Muscle layer of duodenum (tissue), 2 donors: ENCODE results near the gene PDXDC1.
"Not testable (repeated sequence)": the region's sequence is repeated elsewhere in the genome, so short reads cannot be mapped to it uniquely, and the experiment has no call there.

ENCODE experiments used
- H3K27ac ChIP-seq: one replicate; pipeline ENCODE4 v1.7.0; 2013; ENCODE audit warnings: mild to moderate bottlenecking, low read length
- H3K27me3 ChIP-seq: one replicate; pipeline ENCODE4 v1.7.0; 2013; ENCODE audit warnings: low read depth, mild to moderate bottlenecking, control low read depth, low read length
- H3K36me3 ChIP-seq, 2 donors: one replicate each; pipeline ENCODE4 v1.7.0; 2013; ENCODE audit warnings: low read length in 2 of 2, control low read depth in 1 of 2, mild to moderate bottlenecking in 1 of 2; ENCODE audit not compliant: insufficient read depth in 2 of 2, control insufficient read depth in 1 of 2
- H3K4me1 ChIP-seq, 2 donors: one replicate each; pipeline ENCODE4 v1.7.0; 2013; ENCODE audit warnings: low read length in 2 of 2, mild to moderate bottlenecking in 2 of 2, control low read depth in 1 of 2, moderate library complexity in 1 of 2; ENCODE audit not compliant: insufficient read depth in 2 of 2, control insufficient read depth in 1 of 2
- H3K4me3 ChIP-seq, 2 donors: one replicate each; pipeline ENCODE4 v1.7.0; 2013; ENCODE audit warnings: low read length in 2 of 2, low read depth in 1 of 2, mild to moderate bottlenecking in 1 of 2
- H3K9me3 ChIP-seq, 2 donors: one replicate each; pipeline ENCODE4 v1.7.0; 2013; ENCODE audit warnings: low read length in 2 of 2, control low read depth in 1 of 2, mild to moderate bottlenecking in 1 of 2; ENCODE audit not compliant: control insufficient read depth in 1 of 2
- donor health status: healthy.

Gene PDXDC1

GRCh38 chr16:15023381-15024077 is 48.7 kb downstream of the PDXDC1 start:
- H3K27ac ChIP-seq, H3K4me1 ChIP-seq, H3K9me3 ChIP-seq, H3K27me3 ChIP-seq, H3K4me3 ChIP-seq: not testable (repeated sequence)
- H3K36me3 ChIP-seq: peaks cover 28 to 45% of the 10 kb centered on the region in 2 donors

GRCh38 chr16:15024858-15025199 is 50.0 kb downstream of the PDXDC1 start:
- not testable (repeated sequence) for H3K27ac ChIP-seq, H3K9me3 ChIP-seq
- H3K36me3 ChIP-seq: peaks cover 18 to 43% of the 10 kb centered on the region in 2 donors

DNA sequence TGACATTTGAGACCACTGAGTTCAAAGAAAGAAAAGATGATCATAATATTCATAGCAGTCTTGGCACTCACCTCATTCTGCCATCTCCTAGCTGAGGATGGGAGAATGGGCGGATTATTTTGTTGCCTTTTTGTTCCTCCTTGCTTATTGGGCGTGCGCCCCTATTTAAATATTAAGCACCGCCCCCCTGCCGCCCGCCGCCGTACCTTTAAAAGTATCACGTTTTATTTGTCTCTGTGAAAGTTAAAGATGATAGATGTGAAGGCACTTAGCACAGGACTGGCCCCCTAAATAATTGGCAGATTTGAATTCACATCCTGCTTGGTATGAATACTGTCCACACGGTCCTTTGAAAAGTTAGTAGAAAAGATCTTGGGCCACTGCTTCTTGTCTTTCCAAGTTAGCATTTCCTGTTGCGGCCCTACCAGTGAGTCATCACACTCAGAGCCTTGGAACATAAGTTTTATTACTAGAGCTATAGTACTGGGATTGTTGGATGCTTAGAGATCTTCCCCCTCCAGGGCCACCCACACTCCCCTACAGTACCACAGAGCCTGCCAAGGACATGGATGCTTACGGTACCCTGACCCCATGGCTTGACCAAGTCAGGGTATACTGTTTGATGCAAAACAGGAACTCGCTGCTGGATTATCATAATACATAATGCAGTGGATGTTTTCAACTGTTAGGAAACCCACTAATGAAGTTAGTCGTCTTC is 50.6 kb downstream of the PDXDC1 start:
- not testable (repeated sequence) for H3K27ac ChIP-seq, H3K9me3 ChIP-seq, H3K4me3 ChIP-seq, H3K4me1 ChIP-seq, H3K27me3 ChIP-seq
- peaks cover 18 to 44% of the 10 kb centered on the region in 2 donors for H3K36me3 ChIP-seq

More at GRCh38 chr16:15024858-15025199, 50.0 kb downstream of the PDXDC1 start:
- H3K4me3 ChIP-seq, H3K4me1 ChIP-seq, H3K27me3 ChIP-seq: not testable (repeated sequence)

DNA sequence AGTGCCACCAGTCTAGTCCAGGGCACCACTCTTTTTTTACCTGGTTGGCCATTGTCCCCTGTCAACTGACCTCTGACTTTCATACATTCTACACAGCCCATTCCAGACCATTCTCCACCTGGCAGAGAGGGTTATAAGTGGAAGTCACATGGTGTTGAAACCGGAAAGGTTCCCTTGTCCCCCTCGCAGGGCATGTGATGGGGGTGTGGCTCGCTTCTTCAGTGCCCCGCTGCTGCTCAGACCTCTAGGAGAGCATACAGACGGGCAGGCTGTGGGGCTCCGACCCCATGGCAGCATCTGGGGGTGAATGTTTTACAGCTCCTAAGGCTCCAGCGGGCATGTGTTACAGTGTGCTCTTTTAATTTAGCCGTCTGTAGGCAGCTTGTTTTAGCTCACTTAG is 52.2 kb downstream of the PDXDC1 start:
- not testable (repeated sequence) for H3K4me1 ChIP-seq, H3K4me3 ChIP-seq, H3K9me3 ChIP-seq, H3K27me3 ChIP-seq, H3K27ac ChIP-seq
- peaks cover 23 to 49% of the 10 kb centered on the region in 2 donors for H3K36me3 ChIP-seq

DNA sequence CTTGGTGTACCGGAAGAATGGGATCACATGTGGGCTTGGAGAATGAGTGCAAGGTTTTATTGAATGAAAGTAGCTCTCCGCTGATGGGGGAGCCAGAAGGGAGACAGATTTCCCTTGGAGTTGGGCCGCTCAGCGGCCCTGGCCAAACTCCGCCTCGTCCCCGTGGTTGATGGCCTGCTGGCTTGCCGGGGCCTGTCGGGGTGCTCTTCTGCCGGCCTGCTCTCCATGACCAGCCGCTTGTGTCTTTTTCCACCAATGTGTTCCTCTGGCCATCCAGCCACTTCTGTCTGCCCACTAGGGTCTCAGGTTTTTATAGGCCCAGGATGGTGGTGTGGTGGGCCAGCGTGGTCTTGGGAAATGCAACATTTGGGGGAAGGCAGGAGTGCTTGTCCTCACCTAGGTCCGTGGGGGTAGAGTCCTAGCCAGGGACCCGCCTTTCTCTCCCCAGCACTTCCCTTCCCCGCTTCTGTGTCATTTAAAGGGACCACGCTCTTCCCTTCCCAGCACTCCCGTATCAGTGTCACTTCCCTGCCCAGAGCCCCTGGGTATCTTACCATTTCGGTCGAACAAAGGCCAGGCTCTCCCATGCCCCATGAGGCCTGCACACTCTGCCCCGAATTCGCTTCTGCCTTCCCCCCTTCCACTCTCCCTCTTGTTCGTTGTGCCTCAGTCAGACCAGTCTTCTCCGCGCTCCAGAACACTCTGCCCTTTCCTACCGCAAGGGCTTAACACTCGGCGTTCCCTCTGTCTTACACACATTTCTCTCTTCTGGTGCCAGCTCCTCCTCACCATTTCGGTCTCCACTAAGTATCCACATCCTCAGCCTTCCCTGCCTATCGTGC is 52.9 kb downstream of the PDXDC1 start:
- H3K9me3 ChIP-seq, H3K4me3 ChIP-seq, H3K27me3 ChIP-seq, H3K27ac ChIP-seq, H3K4me1 ChIP-seq: not testable (repeated sequence)
- peaks cover 25 to 52% of the 10 kb centered on the region in 2 donors for H3K36me3 ChIP-seq

GRCh38 chr16:15028345-15028715 is 53.5 kb downstream of the PDXDC1 start:
- H3K27ac ChIP-seq, H3K9me3 ChIP-seq: not testable (repeated sequence)

GRCh38 chr16:15028801-15029698 is 54.2 kb downstream of the PDXDC1 start:
- not testable (repeated sequence) for H3K27ac ChIP-seq, H3K9me3 ChIP-seq, H3K4me3 ChIP-seq, H3K4me1 ChIP-seq, H3K27me3 ChIP-seq
- peaks cover 26 to 53% of the 10 kb centered on the region in 2 donors for H3K36me3 ChIP-seq

More at GRCh38 chr16:15028345-15028715, 53.5 kb downstream of the PDXDC1 start:
- peaks cover 25 to 53% of the 10 kb centered on the region in 2 donors for H3K36me3 ChIP-seq
- not testable (repeated sequence) for H3K4me1 ChIP-seq, H3K4me3 ChIP-seq, H3K27me3 ChIP-seq

DNA sequence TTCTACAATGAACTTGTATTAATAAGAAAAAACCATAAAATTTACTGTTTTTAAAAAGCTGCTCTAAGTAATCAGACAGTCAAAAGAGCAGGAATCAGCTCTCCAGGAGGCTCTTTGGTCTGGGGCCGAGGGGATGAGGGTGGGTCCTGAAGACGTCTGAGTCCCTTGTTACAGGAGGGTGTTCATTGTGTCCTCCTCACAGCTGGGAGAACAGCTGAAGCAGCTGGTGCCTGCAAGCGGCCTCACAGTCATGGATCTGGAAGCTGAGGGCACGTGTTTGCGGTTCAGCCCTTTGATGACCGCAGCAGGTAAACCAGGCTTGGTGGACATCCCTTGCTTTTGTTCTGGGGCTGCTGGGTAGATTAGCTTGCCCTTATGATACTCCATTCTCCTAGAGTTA is 54.9 kb downstream of the PDXDC1 start:
- H3K9me3 ChIP-seq, H3K4me3 ChIP-seq, H3K27me3 ChIP-seq, H3K4me1 ChIP-seq, H3K27ac ChIP-seq: not testable (repeated sequence)
- peaks cover 33 to 54% of the 10 kb centered on the region in 2 donors for H3K36me3 ChIP-seq

GRCh38 chr16:15031179-15031578 is 56.4 kb downstream of the PDXDC1 start:
- no peak overlapping the region for H3K27ac ChIP-seq

GRCh38 chr16:15031586-15031985 is 56.8 kb downstream of the PDXDC1 start:
- Histone ChIP-seq H3K36me3 (peaks cover 50 to 68% of the 10 kb centered on the region in 2 donors), H3K27me3 (no peaks in the 10 kb centered on the region), H3K9me3 (no peaks in the 10 kb centered on the region), H3K4me1 (no peaks in the 10 kb centered on the region), H3K4me3 (no peak overlapping the region), H3K27ac (no peak overlapping the region)

More at GRCh38 chr16:15031179-15031578, 56.4 kb downstream of the PDXDC1 start:
- Histone ChIP-seq H3K36me3 (peaks cover 47 to 63% of the 10 kb centered on the region in 2 donors), H3K4me3 (no peak overlapping the region), H3K4me1 (no peaks in the 10 kb centered on the region), H3K9me3 (no peaks in the 10 kb centered on the region), H3K27me3 (no peaks in the 10 kb centered on the region)
